ENCODE results near the gene JPH4. TPM values are rescaled to one million over a fixed set of nuclear protein-coding genes. Genes with fewer than 3 reads are reported as not detected.

Gene JPH4
- total and polyA plus RNA-seq, 2 experiments from 2014 or later = 2.7 TPM

- Histone ChIP-seq H3K27ac (no peak overlapping the region), H3K79me2 (peaks cover 13% of the 10 kb centered on the region), H3K4me2 (peak overlapping the region; percentile 91), H3K27me3 (no peaks in the 10 kb centered on the region), H3K9me2 (replicated peaks; ENCODE audit: insufficient read depth) (no peaks in the 10 kb centered on the region), H3K4me3 (peak overlapping the region; percentile 74), H3K9me3 (ENCODE audit: low read depth) (no peaks in the 10 kb centered on the region), H4K20me1 (ENCODE audit: insufficient read depth, poor library complexity, severe bottlenecking) (no peaks in the 10 kb centered on the region), H3K4me1 (ENCODE audit: insufficient read depth) (peaks cover 16% of the 10 kb centered on the region), H3K36me3 (replicated peaks; ENCODE audit: insufficient read depth, low read depth) (no peaks in the 10 kb centered on the region), H2AFZ (no peak overlapping the region)
- 96% methylated on average over 10 of the region's 10 CpGs for WGBS (ENCODE audit: low lambda C conversion rate, missing lambda C conversion rate)
- DNase-seq (ENCODE audit: low spot score) = no peak
- TF ChIP-seq EZH2 (IDR thresholded peaks at IDR 0.05; ENCODE audit: borderline replicate concordance) = no peak
- TF ChIP-seq CTCF (IDR thresholded peaks at IDR 0.05; ENCODE audit: poor library complexity) = no peak
- TF ChIP-seq EZH2phosphoT487 (IDR thresholded peaks at IDR 0.05; ENCODE audit: low read depth, severe bottlenecking, unreplicated experiment) = no peak
Measured at GRCh38 chr14:23566112-23566777, 12.3 kb downstream of the JPH4 start.

GRCh38 chr14:23565626-23566025 lies 13.0 kb downstream of the JPH4 start:
- Histone ChIP-seq H3K9me3 (ENCODE audit: low read depth) (no peaks in the 10 kb centered on the region), H3K4me3 (no peak overlapping the region), H3K36me3 (replicated peaks; ENCODE audit: insufficient read depth, low read depth) (no peaks in the 10 kb centered on the region), H3K27me3 (no peaks in the 10 kb centered on the region), H3K79me2 (peaks cover 13% of the 10 kb centered on the region), H3K4me2 (no peak overlapping the region), H3K4me1 (ENCODE audit: insufficient read depth) (peaks cover 16% of the 10 kb centered on the region), H2AFZ (no peak overlapping the region), H3K27ac (no peak overlapping the region), H3K9me2 (replicated peaks; ENCODE audit: insufficient read depth) (no peaks in the 10 kb centered on the region), H4K20me1 (ENCODE audit: insufficient read depth, poor library complexity, severe bottlenecking) (no peaks in the 10 kb centered on the region)
- no peak for DNase-seq (ENCODE audit: low spot score)
- TF ChIP-seq EZH2phosphoT487 (IDR thresholded peaks at IDR 0.05; ENCODE audit: low read depth, severe bottlenecking, unreplicated experiment) = no peak
- TF ChIP-seq EZH2 (IDR thresholded peaks at IDR 0.05; ENCODE audit: borderline replicate concordance) = no peak
- TF ChIP-seq CTCF (IDR thresholded peaks at IDR 0.05; ENCODE audit: poor library complexity) = no peak
- 95% methylated on average over 11 of the region's 11 CpGs for WGBS (ENCODE audit: low lambda C conversion rate, missing lambda C conversion rate)

GRCh38 chr14:23564876-23565275 lies 13.7 kb downstream of the JPH4 start:
- Histone ChIP-seq H3K4me1 (ENCODE audit: insufficient read depth) (peaks cover 16% of the 10 kb centered on the region), H3K4me2 (no peak overlapping the region), H3K9me3 (ENCODE audit: low read depth) (no peaks in the 10 kb centered on the region), H3K27ac (no peak overlapping the region), H3K36me3 (replicated peaks; ENCODE audit: insufficient read depth, low read depth) (no peaks in the 10 kb centered on the region), H3K9me2 (replicated peaks; ENCODE audit: insufficient read depth) (no peaks in the 10 kb centered on the region), H2AFZ (no peak overlapping the region), H3K4me3 (no peak overlapping the region), H3K79me2 (peaks cover 13% of the 10 kb centered on the region), H3K27me3 (no peaks in the 10 kb centered on the region), H4K20me1 (ENCODE audit: insufficient read depth, poor library complexity, severe bottlenecking) (no peaks in the 10 kb centered on the region)
- WGBS (ENCODE audit: low lambda C conversion rate, missing lambda C conversion rate) = 91% methylated on average over 7 of the region's 7 CpGs
- TF ChIP-seq CTCF (IDR thresholded peaks at IDR 0.05; ENCODE audit: poor library complexity) (no peak), EZH2 (IDR thresholded peaks at IDR 0.05; ENCODE audit: borderline replicate concordance) (no peak), EZH2phosphoT487 (IDR thresholded peaks at IDR 0.05; ENCODE audit: low read depth, severe bottlenecking, unreplicated experiment) (no peak)
- no peak for DNase-seq (ENCODE audit: low spot score)
